Caco-2 (cell line): ENCODE measurements around the gene NEK10. TPM values are rescaled to one million over a fixed set of nuclear protein-coding genes. Genes with fewer than 3 reads are reported as not detected.

ENCODE experiments used
- BruUV-seq: library from RNA; stranded (reverse); fragments of 400-500 nt; replicated peaks from 2 replicates; lab custom pipeline; 2021; lab: Mats Ljungman, UMichigan
- CTCF ChIA-PET: fragments of 300-600 bp; sonication (Branson Sonifier 250); formaldehyde crosslinking; loops from one replicate; lab custom pipeline; 2022; ENCODE audit warnings: antibody characterized with exemption; lab: Charles Lee
- POLR2A ChIA-PET: fragments of 300-600 bp; sonication (Branson Sonifier 250); formaldehyde crosslinking; loops from one replicate; lab custom pipeline; 2022; ENCODE audit warnings: antibody characterized with exemption; lab: Charles Lee
- DNase-seq, 2 experiments: peaks; one replicate each; pipeline versions ENCODE4 v3.0.0 to v3.0.0-alpha.2; 2020 to 2022
- H3K27me3 ChIP-seq: replicated peaks from 2 replicates; pipeline ENCODE4 v1.6.0; 2011; ENCODE audit warnings: low read length; ENCODE audit not compliant: control insufficient read depth, insufficient read depth
- H3K36me3 ChIP-seq: 2 replicates; pipeline ENCODE4 v1.5.1; 2011; ENCODE audit warnings: low read length; ENCODE audit not compliant: control insufficient read depth, insufficient read depth
- H3K4me1 ChIP-seq: fragments of 250-450 bp; sonication (Bioruptor Pico); 2 replicates; pipeline ENCODE4 v1.5.1; 2020; ENCODE audit warnings: mild to moderate bottlenecking
- H3K4me3 ChIP-seq: 2 replicates; pipeline ENCODE4 v1.5.1; 2011; ENCODE audit warnings: low read depth, mild to moderate bottlenecking, control low read depth, low read length
- H3K9me3 ChIP-seq: fragments of 250-450 bp; sonication (Bioruptor Pico); 2 replicates; pipeline ENCODE4 v1.5.1; 2020; ENCODE audit warnings: mild to moderate bottlenecking, moderate library complexity
- H3K27ac Mint-ChIP-seq: one replicate; pipeline ENCODE4 v1.8.0; 2022; ENCODE audit warnings: mixed read lengths; ENCODE audit not compliant: unreplicated experiment
- H3K27me3 Mint-ChIP-seq: one replicate; pipeline ENCODE4 v1.8.0; 2022; ENCODE audit warnings: mixed read lengths; ENCODE audit not compliant: insufficient read depth, unreplicated experiment
- H3K36me3 Mint-ChIP-seq: one replicate; pipeline ENCODE4 v1.8.0; 2022; ENCODE audit warnings: mild to moderate bottlenecking, mixed read lengths; ENCODE audit not compliant: insufficient read depth, unreplicated experiment
- H3K4me1 Mint-ChIP-seq: one replicate; pipeline ENCODE4 v1.8.0; 2022; ENCODE audit warnings: low read depth, mixed read lengths; ENCODE audit not compliant: unreplicated experiment
- H3K4me3 Mint-ChIP-seq: one replicate; pipeline ENCODE4 v1.8.0; 2022; ENCODE audit warnings: mild to moderate bottlenecking, moderate library complexity, mixed read lengths; ENCODE audit not compliant: unreplicated experiment
- H3K9me3 Mint-ChIP-seq: one replicate; pipeline ENCODE4 v1.8.0; 2022; ENCODE audit warnings: mixed read lengths; ENCODE audit not compliant: unreplicated experiment
- intact Hi-C: fragments of 100-400 bp; cut with micrococcal nuclease; formaldehyde crosslinking; loops from one replicate; pipeline ENCODE4 v1.10.0; 2022; ENCODE audit not compliant: unreplicated experiment
- total RNA-seq: library from RNA; stranded (reverse); gene quantifications from 2 replicates; pipeline ENCODE4 v1.2.3, GENCODE V29; 2022
- TF ChIP-seq, protein P1 (sequence below), 2 experiments: fragments of 200-600 bp in 1 of 2; IDR thresholded peaks; 1 replicate in 1 of 2; 2 replicates in 1 of 2; pipeline versions ENCODE4 v1.5.1 to v1.8.0; 2011 to 2022; ENCODE audit warnings: antibody characterized with exemption in 1 of 2, control low read depth in 1 of 2, inconsistent platforms in 1 of 2, low read depth in 1 of 2, low read length in 1 of 2, mild to moderate bottlenecking in 1 of 2, moderate library complexity in 1 of 2; ENCODE audit not compliant: insufficient read depth in 1 of 2, severe bottlenecking in 1 of 2, unreplicated experiment in 1 of 2

Gene NEK10
- total RNA-seq, 1 experiment from 2014 or later, result 0.39 TPM

GRCh38 chr3:27349832-27350231 is 19.4 kb downstream of the NEK10 start:
- Mint-ChIP-seq H3K4me3 (no peak overlapping the region), H3K9me3 (no peaks in the 10 kb centered on the region), H3K36me3 (no peaks in the 10 kb centered on the region), H3K4me1 (no peaks in the 10 kb centered on the region), H3K27ac (no peak overlapping the region), H3K27me3 (peaks cover 5% of the 10 kb centered on the region)
- ChIA-PET CTCF (no interaction called here), POLR2A (no interaction called here)
- H3K9me3 ChIP-seq, result no peaks in the 10 kb centered on the region
- no peak for DNase-seq
- no peaks in the 10 kb centered on the region for H3K4me1 ChIP-seq
- H3K4me3 ChIP-seq, result no peak overlapping the region
- intact Hi-C loops, result no loop called here
- TF ChIP-seq, protein P1, sequence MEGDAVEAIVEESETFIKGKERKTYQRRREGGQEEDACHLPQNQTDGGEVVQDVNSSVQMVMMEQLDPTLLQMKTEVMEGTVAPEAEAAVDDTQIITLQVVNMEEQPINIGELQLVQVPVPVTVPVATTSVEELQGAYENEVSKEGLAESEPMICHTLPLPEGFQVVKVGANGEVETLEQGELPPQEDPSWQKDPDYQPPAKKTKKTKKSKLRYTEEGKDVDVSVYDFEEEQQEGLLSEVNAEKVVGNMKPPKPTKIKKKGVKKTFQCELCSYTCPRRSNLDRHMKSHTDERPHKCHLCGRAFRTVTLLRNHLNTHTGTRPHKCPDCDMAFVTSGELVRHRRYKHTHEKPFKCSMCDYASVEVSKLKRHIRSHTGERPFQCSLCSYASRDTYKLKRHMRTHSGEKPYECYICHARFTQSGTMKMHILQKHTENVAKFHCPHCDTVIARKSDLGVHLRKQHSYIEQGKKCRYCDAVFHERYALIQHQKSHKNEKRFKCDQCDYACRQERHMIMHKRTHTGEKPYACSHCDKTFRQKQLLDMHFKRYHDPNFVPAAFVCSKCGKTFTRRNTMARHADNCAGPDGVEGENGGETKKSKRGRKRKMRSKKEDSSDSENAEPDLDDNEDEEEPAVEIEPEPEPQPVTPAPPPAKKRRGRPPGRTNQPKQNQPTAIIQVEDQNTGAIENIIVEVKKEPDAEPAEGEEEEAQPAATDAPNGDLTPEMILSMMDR (IDR thresholded peaks at IDR 0.05; ENCODE audit: insufficient read depth in 1 of 2, low read depth in 1 of 2, low read length in 1 of 2, severe bottlenecking in 1 of 2, unreplicated experiment in 1 of 2), result no peak
- no peaks in the 10 kb centered on the region for H3K27me3 ChIP-seq
- H3K36me3 ChIP-seq, result no peaks in the 10 kb centered on the region
- no TSS peak for BruUV-seq

- Histone ChIP-seq H3K27me3 (no peaks in the 10 kb centered on the region), H3K4me3 (no peak overlapping the region), H3K36me3 (no peaks in the 10 kb centered on the region), H3K9me3 (no peaks in the 10 kb centered on the region), H3K4me1 (no peaks in the 10 kb centered on the region)
- TF ChIP-seq, protein P1 (IDR thresholded peaks at IDR 0.05; ENCODE audit: insufficient read depth in 1 of 2, low read depth in 1 of 2, low read length in 1 of 2, severe bottlenecking in 1 of 2, unreplicated experiment in 1 of 2), result no peak
- BruUV-seq, result no TSS peak
- DNase-seq, result no peak
- Mint-ChIP-seq H3K9me3 (no peaks in the 10 kb centered on the region), H3K36me3 (no peaks in the 10 kb centered on the region), H3K27ac (no peak overlapping the region), H3K4me1 (no peaks in the 10 kb centered on the region), H3K27me3 (no peaks in the 10 kb centered on the region), H3K4me3 (no peak overlapping the region)
- CTCF ChIA-PET, result interaction anchor here (0.6 kb wide), 1 partner anchor 176 kb away, joined by 12 read pairs; no protein-coding TSS in a partner anchor
- intact Hi-C loops, result no loop called here
- POLR2A ChIA-PET, result no interaction called here
Observed at GRCh38 chr3:27345959-27346865, 23.0 kb downstream of the NEK10 start.

DNA sequence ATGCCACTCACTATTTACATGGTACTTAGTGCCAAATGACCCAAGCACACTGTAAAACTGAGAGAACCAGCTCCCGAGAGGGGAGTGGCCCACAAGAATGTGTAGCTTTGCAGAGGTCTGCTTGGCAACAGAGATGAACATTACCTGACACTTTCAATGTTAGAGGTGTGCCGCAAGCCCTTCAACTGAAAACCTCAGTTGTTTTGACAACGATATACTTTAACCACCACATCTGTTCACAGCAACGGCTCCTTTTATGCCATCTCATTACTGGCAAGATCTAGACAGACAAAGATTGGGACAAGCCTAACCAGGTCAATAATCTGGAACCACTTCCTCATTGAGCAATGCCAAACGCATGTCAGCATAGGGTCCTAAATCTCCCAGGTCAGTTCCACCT is 23.7 kb downstream of the NEK10 start:
- no peaks in the 10 kb centered on the region for H3K36me3 Mint-ChIP-seq
- ChIA-PET POLR2A (no interaction called here), CTCF (no interaction called here)
- Histone ChIP-seq H3K9me3 (no peaks in the 10 kb centered on the region), H3K27me3 (no peaks in the 10 kb centered on the region), H3K36me3 (no peaks in the 10 kb centered on the region), H3K4me1 (no peaks in the 10 kb centered on the region), H3K4me3 (no peak overlapping the region)
- no peak overlapping the region for H3K27ac Mint-ChIP-seq
- BruUV-seq, result no TSS peak
- no peaks in the 10 kb centered on the region for H3K27me3 Mint-ChIP-seq
- TF ChIP-seq, protein P1 (IDR thresholded peaks at IDR 0.05; ENCODE audit: insufficient read depth in 1 of 2, low read depth in 1 of 2, low read length in 1 of 2, severe bottlenecking in 1 of 2, unreplicated experiment in 1 of 2), result no peak
- intact Hi-C loops, result no loop called here
- DNase-seq, result no peak
- H3K9me3 Mint-ChIP-seq, result no peaks in the 10 kb centered on the region
- no peaks in the 10 kb centered on the region for H3K4me1 Mint-ChIP-seq
- H3K4me3 Mint-ChIP-seq, result no peak overlapping the region
